SU-DHL-6 (cell line): Measurements from ENCODE around the gene TATDN2.

ENCODE experiments used
- EZH2phosphoT487 ChIP-seq: fragments of 200-600 bp; sonication (generic), shearing (Covaris generic); conservative IDR thresholded peaks from 2 replicates; pipeline ENCODE4 v1.6.1; 2018; ENCODE audit warnings: mild to moderate bottlenecking, antibody characterized with exemption, low read length, moderate library complexity, mixed read lengths
- TF ChIP-seq, protein P1 (sequence below): fragments of 200-600 bp; sonication (generic); IDR thresholded peaks from one replicate; pipeline ENCODE4 v1.5.1; 2017; ENCODE audit warnings: antibody characterized with exemption, mild to moderate bottlenecking, low read length, moderate library complexity; ENCODE audit not compliant: insufficient read depth, poor library complexity, severe bottlenecking

DNA sequence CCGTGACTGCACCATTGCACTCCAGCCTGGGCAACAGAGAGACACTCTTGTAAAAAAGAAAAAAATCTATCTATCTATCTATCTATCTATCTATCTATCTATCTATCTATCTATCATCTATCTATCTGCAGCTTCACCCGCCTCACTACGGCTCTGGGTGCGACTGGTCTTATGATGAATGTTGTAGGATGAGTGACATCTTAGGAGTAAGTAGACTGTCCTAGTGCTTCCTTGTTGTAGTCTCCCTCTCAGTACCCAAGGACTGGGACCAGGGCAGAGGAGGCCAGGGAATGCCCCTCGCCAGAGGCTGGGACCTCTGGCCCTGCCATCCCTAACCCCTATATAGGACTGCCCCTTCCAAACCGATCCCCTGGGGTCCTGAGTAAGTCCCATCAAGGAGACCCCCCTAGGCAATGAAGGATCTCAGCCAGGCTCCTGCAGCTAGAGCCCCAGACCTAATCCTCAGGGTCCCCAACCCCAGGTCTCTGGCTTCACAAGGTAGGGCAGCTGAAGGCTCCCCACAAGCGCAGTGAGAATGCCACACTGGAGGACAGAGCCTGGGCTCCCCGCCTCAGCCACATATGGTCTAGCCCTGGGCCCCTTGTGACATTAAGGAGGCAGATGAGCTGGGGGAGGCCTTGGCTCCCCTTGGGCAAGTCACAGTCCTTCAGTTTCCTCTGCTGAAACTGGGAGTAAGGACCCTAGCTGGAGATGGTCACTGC is 73.5 kb downstream of the TATDN2 start:
- TF ChIP-seq, protein P1, sequence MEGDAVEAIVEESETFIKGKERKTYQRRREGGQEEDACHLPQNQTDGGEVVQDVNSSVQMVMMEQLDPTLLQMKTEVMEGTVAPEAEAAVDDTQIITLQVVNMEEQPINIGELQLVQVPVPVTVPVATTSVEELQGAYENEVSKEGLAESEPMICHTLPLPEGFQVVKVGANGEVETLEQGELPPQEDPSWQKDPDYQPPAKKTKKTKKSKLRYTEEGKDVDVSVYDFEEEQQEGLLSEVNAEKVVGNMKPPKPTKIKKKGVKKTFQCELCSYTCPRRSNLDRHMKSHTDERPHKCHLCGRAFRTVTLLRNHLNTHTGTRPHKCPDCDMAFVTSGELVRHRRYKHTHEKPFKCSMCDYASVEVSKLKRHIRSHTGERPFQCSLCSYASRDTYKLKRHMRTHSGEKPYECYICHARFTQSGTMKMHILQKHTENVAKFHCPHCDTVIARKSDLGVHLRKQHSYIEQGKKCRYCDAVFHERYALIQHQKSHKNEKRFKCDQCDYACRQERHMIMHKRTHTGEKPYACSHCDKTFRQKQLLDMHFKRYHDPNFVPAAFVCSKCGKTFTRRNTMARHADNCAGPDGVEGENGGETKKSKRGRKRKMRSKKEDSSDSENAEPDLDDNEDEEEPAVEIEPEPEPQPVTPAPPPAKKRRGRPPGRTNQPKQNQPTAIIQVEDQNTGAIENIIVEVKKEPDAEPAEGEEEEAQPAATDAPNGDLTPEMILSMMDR: no peak
- TF ChIP-seq EZH2phosphoT487: no peak
